ENCODE measurements around the gene TBC1D2. TPM values are rescaled to one million over a fixed set of nuclear protein-coding genes. Genes with fewer than 3 reads are reported as not detected.

TBC1D2 gene
- total RNA-seq, 1 experiment from 2014 or later: 11.1 TPM

- TF ChIP-seq ZNF232 (CRISPR knock-in tag; IDR thresholded peaks at IDR 0.05): no peak
- TF ChIP-seq, protein P1, sequence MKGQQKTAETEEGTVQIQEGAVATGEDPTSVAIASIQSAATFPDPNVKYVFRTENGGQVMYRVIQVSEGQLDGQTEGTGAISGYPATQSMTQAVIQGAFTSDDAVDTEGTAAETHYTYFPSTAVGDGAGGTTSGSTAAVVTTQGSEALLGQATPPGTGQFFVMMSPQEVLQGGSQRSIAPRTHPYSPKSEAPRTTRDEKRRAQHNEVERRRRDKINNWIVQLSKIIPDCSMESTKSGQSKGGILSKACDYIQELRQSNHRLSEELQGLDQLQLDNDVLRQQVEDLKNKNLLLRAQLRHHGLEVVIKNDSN (CRISPR knock-in tag; IDR thresholded peaks at IDR 0.05): no peak
- no peak for TF ChIP-seq GABPB1 (CRISPR knock-in tag; IDR thresholded peaks at IDR 0.05)
- TF ChIP-seq, protein P2, sequence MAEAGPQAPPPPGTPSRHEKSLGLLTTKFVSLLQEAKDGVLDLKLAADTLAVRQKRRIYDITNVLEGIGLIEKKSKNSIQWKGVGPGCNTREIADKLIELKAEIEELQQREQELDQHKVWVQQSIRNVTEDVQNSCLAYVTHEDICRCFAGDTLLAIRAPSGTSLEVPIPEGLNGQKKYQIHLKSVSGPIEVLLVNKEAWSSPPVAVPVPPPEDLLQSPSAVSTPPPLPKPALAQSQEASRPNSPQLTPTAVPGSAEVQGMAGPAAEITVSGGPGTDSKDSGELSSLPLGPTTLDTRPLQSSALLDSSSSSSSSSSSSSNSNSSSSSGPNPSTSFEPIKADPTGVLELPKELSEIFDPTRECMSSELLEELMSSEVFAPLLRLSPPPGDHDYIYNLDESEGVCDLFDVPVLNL (CRISPR knock-in tag; IDR thresholded peaks at IDR 0.05; ENCODE audit: borderline replicate concordance, low read depth): no peak
- TF ChIP-seq, protein P3, sequence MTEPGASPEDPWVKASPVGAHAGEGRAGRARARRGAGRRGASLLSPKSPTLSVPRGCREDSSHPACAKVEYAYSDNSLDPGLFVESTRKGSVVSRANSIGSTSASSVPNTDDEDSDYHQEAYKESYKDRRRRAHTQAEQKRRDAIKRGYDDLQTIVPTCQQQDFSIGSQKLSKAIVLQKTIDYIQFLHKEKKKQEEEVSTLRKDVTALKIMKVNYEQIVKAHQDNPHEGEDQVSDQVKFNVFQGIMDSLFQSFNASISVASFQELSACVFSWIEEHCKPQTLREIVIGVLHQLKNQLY (CRISPR knock-in tag; IDR thresholded peaks at IDR 0.05): no peak
- no peak for TF ChIP-seq JAZF1 (CRISPR knock-in tag; IDR thresholded peaks at IDR 0.05)
Observed at GRCh38 chr9:98193336-98193944, 62.0 kb downstream of the TBC1D2 start (continued).

DNA sequence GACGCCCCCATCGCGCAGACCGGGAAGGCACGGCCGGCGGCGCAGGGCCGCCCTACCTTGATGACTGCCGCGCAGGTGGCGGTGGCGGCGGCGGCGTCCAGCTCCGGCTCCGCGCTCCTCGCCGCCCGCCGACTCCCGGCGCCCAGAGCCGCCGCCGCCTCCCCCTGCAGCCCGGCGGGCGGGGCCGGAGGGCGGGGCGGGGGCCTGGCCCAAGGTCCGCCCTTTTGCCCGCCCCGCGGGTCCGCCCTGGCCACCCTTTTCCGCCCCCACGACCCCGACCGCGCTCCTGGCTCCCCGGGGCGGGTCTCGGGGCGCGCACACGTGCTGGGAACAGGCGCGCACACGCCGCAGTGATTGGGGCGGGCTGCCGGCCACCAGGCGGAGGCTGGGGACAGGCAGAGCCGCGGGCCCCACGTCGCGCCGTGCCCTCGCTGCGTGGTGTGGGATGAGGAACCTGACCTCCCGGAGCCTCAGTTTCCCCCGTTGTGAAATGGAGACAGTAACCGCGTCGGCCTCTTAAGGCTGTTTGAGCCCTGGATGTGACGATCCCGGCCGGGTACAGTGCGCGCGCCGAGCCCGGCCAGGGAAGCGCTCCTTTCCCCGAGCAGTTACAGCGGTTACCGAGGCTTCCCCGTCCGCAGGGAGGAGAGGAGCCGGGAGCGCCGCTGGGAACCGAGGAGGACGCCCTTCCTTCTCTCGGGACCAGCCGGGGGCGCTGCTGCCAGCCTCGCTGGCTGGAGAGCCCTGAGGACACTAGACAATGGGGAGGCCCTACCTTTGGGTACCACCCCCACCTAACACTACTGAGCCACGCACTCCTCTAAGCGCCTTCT lies 62.7 kb downstream of the TBC1D2 start, which contains the start of gene CORO2A:
TSS of gene CORO2A (minus strand) at position 135 of the 833 bp plus-strand sequence. CDS start 34,977 bp downstream, outside the sequence.
- CTCF ChIA-PET: interaction anchor here (0.6 to 1.7 kb wide), 16 partner anchors 11 to 158 kb away, joined by 3 to 9 read pairs (median 3); partner anchors contain the start of gene TRIM14
- no peaks in the 10 kb centered on the region for H3K27me3 Mint-ChIP-seq (ENCODE audit: low read depth)
- ATAC-seq: peak; percentile 82
- H3K36me3 Mint-ChIP-seq: no peaks in the 10 kb centered on the region
- no peaks in the 10 kb centered on the region for H3K9me3 Mint-ChIP-seq
- H3K4me3 Mint-ChIP-seq: peak within 1 kb of the TSS; percentile 78
- peak; percentile 89 for DNase-seq (ENCODE audit: low spot score)
- H3K4me1 Mint-ChIP-seq: peaks cover 44% of the 10 kb centered on the region
- H3K27ac Mint-ChIP-seq: peak within 1 kb of the TSS; percentile 76
- POLR2A ChIA-PET: interaction anchor here (0.8 to 1.8 kb wide), 2 partner anchors 20 to 98 kb away, joined by 3 to 5 read pairs; no protein-coding TSS in a partner anchor
- TF ChIP-seq NFATC4 (CRISPR knock-in tag; IDR thresholded peaks at IDR 0.05) (no peak), RORB (CRISPR knock-in tag; IDR thresholded peaks at IDR 0.05) (no peak), ETV6 (CRISPR knock-in tag; IDR thresholded peaks at IDR 0.05) (0 out of 2 replicates have a peak, but pooled peaks have one; percentile 15), KAT7 (CRISPR knock-in tag; IDR thresholded peaks at IDR 0.05; ENCODE audit: borderline replicate concordance) (no peak), ZNF671 (CRISPR knock-in tag; IDR thresholded peaks at IDR 0.05) (no peak), SMAD3 (CRISPR knock-in tag; IDR thresholded peaks at IDR 0.05; ENCODE audit: borderline replicate concordance) (no peak), NFE2L1 (CRISPR knock-in tag; IDR thresholded peaks at IDR 0.05) (no peak), NR2C2 (CRISPR knock-in tag; IDR thresholded peaks at IDR 0.05) (no peak), CBFB (CRISPR knock-in tag; IDR thresholded peaks at IDR 0.05; ENCODE audit: low read depth) (no peak), SMAD4 (CRISPR knock-in tag; IDR thresholded peaks at IDR 0.05) (no peak), TP53 (CRISPR knock-in tag; IDR thresholded peaks at IDR 0.05) (no peak), MAX (CRISPR knock-in tag; IDR thresholded peaks at IDR 0.05) (peak; percentile 31; the same call in 1 of the 2 replicates), ZNF423 (CRISPR knock-in tag; IDR thresholded peaks at IDR 0.05) (peak; percentile 97)
- TF ChIP-seq, protein P4, sequence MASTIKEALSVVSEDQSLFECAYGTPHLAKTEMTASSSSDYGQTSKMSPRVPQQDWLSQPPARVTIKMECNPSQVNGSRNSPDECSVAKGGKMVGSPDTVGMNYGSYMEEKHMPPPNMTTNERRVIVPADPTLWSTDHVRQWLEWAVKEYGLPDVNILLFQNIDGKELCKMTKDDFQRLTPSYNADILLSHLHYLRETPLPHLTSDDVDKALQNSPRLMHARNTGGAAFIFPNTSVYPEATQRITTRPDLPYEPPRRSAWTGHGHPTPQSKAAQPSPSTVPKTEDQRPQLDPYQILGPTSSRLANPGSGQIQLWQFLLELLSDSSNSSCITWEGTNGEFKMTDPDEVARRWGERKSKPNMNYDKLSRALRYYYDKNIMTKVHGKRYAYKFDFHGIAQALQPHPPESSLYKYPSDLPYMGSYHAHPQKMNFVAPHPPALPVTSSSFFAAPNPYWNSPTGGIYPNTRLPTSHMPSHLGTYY (CRISPR knock-in tag; IDR thresholded peaks at IDR 0.05): no peak
- TF ChIP-seq, protein P5, sequence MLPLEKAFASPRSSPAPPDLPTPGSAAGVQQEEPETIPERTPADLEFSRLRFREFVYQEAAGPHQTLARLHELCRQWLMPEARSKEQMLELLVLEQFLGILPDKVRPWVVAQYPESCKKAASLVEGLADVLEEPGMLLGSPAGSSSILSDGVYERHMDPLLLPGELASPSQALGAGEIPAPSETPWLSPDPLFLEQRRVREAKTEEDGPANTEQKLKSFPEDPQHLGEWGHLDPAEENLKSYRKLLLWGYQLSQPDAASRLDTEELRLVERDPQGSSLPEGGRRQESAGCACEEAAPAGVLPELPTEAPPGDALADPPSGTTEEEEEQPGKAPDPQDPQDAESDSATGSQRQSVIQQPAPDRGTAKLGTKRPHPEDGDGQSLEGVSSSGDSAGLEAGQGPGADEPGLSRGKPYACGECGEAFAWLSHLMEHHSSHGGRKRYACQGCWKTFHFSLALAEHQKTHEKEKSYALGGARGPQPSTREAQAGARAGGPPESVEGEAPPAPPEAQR (CRISPR knock-in tag; IDR thresholded peaks at IDR 0.05): no peak
- TF ChIP-seq, protein P6, sequence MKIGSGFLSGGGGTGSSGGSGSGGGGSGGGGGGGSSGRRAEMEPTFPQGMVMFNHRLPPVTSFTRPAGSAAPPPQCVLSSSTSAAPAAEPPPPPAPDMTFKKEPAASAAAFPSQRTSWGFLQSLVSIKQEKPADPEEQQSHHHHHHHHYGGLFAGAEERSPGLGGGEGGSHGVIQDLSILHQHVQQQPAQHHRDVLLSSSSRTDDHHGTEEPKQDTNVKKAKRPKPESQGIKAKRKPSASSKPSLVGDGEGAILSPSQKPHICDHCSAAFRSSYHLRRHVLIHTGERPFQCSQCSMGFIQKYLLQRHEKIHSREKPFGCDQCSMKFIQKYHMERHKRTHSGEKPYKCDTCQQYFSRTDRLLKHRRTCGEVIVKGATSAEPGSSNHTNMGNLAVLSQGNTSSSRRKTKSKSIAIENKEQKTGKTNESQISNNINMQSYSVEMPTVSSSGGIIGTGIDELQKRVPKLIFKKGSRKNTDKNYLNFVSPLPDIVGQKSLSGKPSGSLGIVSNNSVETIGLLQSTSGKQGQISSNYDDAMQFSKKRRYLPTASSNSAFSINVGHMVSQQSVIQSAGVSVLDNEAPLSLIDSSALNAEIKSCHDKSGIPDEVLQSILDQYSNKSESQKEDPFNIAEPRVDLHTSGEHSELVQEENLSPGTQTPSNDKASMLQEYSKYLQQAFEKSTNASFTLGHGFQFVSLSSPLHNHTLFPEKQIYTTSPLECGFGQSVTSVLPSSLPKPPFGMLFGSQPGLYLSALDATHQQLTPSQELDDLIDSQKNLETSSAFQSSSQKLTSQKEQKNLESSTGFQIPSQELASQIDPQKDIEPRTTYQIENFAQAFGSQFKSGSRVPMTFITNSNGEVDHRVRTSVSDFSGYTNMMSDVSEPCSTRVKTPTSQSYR (CRISPR knock-in tag; IDR thresholded peaks at IDR 0.05): no peak
- TF ChIP-seq, protein P7, sequence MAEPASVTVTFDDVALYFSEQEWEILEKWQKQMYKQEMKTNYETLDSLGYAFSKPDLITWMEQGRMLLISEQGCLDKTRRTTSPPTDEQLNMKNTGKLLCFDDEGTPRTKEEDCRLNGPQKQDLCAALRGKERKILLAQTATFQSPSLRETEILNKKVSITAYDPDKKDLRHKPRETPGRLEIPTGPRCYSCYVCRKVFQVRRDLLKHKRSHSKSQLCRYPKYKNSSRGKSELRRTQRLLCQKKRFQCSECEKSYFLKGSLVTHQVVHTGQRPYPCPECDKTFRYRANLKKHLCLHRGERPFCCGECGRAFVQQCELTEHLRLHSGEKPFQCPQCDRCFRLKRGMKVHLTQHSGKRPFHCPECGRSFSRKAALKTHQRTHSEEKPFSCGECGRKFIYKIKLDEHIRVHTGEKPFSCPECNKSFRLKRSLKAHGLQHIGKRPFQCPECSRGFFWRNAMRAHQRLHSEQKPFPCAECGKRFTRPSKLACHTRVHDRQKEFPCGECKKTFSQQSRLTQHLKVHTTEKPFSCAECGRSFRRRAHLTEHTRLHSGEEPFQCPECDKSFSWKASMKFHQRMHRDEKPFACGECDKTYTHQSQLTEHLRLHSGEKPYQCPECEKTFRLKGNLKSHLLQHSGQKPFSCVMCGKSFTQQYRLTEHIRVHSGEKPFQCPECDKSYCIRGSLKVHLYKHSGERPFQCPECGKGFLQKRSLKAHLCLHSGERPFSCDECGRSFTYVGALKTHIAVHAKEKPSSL (CRISPR knock-in tag; conservative IDR thresholded peaks at IDR 0.05): no peak

All from WTC11 (cell line).